ENCODE results near the gene DBP.

Gene DBP

GRCh38 chr19:48606463-48607358 lies 30.5 kb downstream of the DBP start, which contains the start of gene SPACA4:
Gene SPACA4 (plus strand): TSS chr19:48606742. CDS start chr19:48606979, 237 bp downstream.
- no peak for DNase-seq

- no peak for DNase-seq
These were observed 33.3 kb downstream of the DBP start for GRCh38 chr19:48603850-48604249.

GRCh38 chr19:48603449-48603848 lies 33.7 kb downstream of the DBP start:
- DNase-seq = no peak

GRCh38 chr19:48603001-48603400 lies 34.2 kb downstream of the DBP start:
- DNase-seq = no peak

GRCh38 chr19:48600679-48601417 lies 36.3 kb downstream of the DBP start:
- DNase-seq = no peak

- DNase-seq = no peak
These were observed 38.0 kb downstream of the DBP start for GRCh38 chr19:48598996-48599700.

GRCh38 chr19:48596679-48597465 lies 40.3 kb downstream of the DBP start:
- DNase-seq = peak; percentile 70

- DNase-seq = no peak
These were observed 40.9 kb downstream of the DBP start for GRCh38 chr19:48596237-48596636.

- DNase-seq = no peak
These were observed 41.3 kb downstream of the DBP start for GRCh38 chr19:48595833-48596232.

- no peak for DNase-seq
These were observed 42.0 kb downstream of the DBP start for GRCh38 chr19:48595171-48595570.

GRCh38 chr19:48591021-48591420 lies 46.2 kb downstream of the DBP start:
- no peak for DNase-seq

- DNase-seq = peak; percentile 80
These were observed 48.3 kb downstream of the DBP start for GRCh38 chr19:48588670-48589401.

- no peak for DNase-seq
These were observed 49.8 kb downstream of the DBP start for GRCh38 chr19:48587387-48587786.

- no peak for DNase-seq
These were observed 55.0 kb downstream of the DBP start for GRCh38 chr19:48582168-48582567.
